ENCODE measurements around the gene ZNF219.

Gene ZNF219

DNA sequence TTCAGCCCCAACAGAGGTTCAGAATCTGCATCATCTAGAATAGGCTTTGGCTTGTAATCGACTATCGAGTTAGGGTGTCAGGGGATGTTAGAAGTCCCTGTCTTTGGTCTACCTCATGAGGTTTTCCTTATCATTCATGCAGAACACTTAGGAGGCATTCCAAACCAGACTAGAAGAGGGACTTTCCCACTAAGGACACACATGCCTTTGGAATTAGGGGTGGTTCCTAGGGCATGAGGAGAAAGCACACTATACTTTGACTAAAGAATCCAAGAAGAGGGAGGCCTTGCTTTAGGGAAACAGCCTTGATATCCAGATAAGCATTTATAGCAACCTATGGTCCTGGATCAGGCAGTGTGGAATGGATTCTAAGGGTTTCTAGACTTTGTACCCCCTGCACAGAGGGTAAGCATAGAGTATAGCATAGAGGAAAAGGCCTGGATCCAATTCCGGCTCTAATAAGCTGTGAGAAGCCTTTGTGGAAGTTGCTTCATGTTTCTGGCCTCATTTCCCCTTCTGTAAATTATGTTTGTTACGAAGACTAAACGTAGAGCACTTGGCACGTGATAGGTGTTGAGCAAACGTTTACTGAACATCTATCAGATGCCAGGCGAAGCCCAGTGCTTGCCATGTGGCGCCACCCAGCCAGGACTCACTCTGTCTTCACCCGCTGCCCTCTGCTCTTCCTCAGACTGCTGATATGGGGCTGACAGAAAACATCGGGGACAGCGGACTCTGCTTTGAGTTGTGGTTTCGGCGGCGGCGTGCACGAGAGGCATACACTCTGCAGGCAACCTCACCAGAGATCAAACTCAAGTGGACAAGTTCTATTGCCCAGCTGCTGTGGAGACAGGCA lies 13.2 kb downstream of the ZNF219 start:
- no peak for DNase-seq (ENCODE audit: low read depth)

DNA sequence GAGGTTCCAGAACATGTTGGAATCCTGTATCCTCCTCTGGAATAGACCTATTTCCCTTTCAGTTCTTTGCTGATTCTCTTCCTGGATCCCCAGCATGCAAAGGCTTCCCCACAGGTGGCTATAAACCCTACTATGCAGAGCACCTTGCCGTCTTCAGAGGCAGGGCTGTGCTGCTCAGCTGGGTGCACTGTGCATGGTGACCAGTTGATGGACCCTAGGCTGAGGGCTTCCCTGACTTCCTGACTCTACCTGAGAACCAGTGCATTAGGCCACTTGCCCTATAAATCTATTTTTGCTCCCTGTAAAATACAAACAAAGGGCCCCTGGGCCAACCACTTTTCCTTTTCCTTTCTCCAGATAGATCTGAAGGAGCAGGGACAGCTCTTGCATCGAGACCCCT lies 14.1 kb downstream of the ZNF219 start:
- DNase-seq (ENCODE audit: low read depth) = no peak

DNA sequence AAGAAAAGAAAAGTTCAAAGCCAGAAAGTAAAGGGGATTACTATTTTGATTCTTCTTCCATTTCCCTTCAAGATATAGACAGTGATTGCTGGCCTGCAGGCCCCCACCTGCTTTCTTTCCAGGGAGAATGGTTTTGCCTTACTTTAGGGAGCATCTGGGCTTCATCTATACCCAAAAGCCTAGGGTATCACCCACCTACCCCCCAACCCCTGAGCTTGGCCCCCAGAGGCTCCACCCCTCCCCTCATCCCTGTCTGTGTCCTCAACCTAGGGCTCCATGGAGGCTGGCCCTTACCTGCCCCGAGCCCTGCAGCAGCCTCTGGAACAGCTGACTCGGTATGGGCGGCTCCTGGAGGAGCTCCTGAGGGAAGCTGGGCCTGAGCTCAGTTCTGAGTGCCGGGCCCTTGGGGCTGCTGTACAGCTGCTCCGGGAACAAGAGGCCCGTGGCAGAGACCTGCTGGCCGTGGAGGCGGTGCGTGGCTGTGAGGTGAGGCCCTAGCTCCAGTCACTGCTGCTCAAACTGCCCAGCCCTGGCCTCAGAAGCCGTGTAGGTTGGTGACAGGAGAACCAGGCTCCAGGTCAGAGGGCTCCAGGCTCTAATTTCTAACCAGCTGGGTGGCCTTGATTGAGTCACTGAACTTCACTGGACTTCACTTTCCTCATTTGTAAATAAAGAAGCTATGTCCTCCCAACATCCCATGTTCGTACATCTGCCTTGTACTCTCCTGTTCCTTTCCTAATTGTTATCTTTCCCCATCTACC lies 14.7 kb downstream of the ZNF219 start:
- DNase-seq (ENCODE audit: low read depth) = no peak

DNA sequence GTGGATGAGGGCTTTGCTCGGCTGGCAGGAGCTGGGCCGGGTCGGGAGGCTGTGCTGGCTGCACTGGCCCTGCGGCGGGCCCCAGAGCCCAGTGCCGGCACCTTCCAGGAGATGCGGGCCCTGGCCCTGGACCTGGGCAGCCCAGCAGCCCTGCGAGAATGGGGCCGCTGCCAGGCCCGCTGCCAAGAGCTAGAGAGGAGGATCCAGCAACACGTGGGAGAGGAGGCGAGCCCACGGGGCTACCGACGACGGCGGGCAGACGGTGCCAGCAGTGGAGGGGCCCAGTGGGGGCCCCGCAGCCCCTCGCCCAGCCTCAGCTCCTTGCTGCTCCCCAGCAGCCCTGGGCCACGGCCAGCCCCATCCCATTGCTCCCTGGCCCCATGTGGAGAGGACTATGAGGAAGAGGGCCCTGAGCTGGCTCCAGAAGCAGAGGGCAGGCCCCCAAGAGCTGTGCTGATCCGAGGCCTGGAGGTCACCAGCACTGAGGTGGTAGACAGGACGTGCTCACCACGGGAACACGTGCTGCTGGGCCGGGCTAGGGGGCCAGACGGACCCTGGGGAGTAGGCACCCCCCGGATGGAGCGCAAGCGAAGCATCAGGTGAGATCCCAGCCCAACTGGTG lies 16.8 kb downstream of the ZNF219 start:
- no peak for DNase-seq (ENCODE audit: low read depth)

DNA sequence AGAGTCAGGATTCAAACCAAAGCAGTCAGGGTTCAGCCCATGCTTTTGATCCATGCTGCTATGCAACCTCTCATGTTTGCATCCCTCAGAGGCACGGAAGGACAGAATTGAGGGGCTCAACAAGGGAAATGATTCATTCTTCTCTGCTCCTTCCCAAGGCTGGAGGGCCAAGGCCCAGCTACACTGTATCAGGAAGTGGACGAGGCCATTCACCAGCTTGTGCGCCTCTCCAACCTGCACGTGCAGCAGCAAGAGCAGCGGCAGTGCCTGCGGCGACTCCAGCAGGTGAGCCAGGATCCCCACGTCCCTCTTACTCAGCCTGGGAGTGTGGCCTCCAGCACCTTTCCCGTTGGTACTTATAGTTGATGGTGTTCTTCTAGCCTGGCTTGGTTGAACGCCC lies 19.7 kb downstream of the ZNF219 start:
- DNase-seq (ENCODE audit: low read depth) = no peak

DNA sequence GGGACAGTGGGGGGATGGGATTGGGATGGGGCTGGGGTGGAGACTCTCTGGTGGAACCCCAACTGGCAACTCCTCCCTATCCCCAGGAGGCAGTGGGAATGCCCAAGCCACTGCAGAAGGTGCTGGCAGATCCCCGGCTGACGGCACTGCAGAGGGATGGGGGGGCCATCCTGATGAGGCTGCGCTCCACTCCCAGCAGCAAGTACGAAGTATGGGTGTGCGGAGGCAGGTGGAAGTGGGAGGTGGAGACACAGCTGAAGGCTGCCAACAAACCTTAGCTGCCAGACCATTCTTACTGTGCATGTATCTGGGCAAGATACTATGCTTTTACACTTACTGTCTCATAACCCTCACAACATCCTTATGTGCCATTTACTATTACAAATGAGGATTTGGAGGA lies 20.2 kb downstream of the ZNF219 start:
- no peak for DNase-seq (ENCODE audit: low read depth)

DNA sequence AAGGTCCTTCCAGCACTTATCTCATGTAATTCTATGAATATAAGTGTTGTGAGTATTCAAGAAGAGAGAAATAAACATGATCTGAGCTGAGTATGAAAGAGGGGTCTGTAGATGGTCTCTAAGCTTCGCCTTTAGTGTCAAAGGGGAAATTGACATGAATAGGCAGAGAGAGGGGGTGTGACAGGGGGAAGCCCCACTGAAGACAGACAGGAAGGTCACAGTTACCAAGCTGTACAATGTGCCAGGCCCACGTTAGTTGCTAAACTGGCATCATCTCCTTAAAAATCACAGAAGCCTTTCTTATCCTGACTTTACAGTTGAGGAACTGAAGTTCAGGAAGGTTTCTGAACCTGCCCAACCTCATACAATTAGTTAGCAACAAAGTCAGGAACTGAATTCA lies 20.8 kb downstream of the ZNF219 start:
- no peak for DNase-seq (ENCODE audit: low read depth)

DNA sequence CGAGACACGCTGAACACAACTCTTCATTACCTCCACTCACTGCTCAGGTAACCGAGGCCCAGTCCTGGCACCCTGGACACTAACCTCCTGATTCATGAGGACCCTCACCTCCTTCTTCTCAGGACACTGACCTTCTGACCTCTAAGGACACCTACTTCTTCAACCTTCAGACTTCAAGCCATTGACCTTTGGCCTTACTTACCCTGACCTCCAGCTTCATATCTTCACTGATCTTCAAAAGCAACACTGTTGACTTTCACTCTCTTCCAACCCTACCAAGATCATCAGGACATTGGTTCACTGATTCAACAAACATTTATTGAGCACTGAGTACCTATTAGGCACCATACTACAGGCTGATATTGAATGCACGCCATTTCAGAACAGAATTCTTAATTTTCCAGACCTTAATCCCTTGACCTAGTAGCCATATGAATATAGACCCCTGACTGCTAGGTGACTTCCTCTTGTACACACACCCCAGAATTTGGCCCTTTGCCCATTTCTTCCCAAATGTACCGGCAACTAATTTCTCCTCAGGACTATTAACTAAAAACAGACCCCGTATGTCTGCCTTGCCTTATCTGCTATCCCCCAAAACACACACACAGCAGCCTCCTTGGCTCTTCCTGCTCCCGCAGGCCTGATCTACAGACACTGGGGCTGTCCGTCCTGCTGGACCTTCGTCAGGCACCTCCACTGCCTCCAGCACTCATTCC lies 22.6 kb downstream of the ZNF219 start:
- no peak for DNase-seq (ENCODE audit: low read depth)

DNA sequence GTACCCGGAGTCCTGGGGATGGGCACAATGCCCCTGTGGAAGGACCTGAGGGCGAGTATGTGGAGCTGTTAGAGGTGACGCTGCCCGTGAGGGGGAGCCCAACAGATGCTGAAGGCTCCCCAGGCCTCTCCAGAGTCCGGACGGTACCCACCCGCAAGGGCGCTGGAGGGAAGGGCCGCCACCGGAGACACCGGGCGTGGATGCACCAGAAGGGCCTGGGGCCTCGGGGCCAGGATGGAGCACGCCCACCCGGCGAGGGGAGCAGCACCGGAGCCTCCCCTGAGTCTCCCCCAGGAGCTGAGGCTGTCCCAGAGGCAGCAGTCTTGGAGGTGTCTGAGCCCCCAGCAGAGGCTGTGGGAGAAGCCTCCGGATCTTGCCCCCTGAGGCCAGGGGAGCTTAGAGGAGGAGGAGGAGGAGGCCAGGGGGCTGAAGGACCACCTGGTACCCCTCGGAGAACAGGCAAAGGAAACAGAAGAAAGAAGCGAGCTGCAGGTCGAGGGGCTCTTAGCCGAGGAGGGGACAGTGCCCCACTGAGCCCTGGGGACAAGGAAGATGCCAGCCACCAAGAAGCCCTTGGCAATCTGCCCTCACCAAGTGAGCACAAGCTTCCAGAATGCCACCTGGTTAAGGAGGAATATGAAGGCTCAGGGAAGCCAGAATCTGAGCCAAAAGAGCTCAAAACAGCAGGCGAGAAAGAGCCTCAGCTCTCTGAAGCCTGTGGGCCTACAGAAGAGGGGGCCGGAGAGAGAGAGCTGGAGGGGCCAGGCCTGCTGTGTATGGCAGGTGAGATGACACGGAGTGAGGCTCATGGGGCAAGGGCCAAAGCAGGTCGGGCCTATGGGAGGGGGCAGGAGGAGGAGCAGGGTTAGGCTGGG lies 23.8 kb downstream of the ZNF219 start:
- no peak for DNase-seq (ENCODE audit: low read depth)

DNA sequence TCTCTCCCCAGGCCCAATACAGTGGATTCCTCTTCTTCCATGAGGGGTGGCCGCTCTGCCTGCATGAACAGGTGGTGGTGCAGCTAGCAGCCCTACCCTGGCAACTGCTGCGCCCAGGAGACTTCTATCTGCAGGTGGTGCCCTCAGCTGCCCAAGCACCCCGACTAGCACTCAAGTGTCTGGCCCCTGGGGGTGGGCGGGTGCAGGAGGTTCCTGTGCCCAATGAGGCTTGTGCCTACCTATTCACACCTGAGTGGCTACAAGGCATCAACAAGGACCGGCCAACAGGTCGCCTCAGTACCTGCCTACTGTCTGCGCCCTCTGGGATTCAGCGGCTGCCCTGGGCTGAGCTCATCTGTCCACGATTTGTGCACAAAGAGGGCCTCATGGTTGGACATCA lies 24.5 kb downstream of the ZNF219 start:
- no peak for DNase-seq (ENCODE audit: low read depth)

DNA sequence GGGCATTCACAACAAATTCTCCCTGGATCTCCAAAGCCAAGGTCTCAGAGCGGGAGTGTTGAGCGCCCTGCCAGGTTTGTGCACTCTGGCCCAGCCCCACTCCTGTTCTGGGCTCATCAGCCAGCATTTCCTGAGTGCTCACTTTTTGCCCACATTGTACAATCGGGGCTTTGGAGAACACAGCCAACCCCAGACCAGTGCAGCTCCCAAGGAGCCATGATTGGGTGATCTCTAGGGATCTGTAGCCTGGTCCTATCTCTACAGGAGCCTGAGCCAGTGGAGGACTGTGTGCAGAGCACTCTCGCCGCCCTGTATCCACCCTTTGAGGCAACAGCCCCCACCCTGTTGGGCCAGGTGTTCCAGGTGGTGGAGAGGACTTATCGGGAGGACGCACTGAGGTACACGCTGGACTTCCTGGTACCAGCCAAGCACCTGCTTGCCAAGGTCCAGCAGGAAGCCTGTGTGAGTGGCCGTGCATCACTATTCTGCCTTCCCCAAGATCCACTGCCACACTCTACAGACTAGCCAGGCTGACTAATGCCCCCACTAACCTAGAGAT lies 25.6 kb downstream of the ZNF219 start:
- DNase-seq (ENCODE audit: low read depth) = no peak

DNA sequence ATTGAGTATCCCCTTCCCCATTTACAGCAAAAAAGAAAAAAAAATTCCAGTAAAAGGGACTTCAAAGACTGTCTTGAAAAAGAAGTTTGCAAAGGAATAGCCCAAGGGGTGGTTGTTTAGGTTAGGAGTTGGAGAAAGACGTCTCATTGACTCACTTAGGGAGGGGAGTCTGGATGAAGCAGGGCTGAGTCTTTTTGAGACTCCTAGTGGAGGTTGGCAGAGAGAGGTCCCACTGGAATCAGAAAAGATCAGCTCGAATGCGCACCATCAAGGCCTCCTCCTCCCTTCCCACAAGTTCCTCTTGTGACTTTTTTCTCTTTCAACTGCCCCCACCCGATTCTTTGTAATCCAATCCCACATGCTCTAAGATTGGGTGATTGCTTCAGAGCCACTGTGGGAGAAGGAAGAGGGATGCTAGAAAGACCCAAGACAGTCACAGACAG lies 26.4 kb downstream of the ZNF219 start:
- no peak for DNase-seq (ENCODE audit: low read depth)

DNA sequence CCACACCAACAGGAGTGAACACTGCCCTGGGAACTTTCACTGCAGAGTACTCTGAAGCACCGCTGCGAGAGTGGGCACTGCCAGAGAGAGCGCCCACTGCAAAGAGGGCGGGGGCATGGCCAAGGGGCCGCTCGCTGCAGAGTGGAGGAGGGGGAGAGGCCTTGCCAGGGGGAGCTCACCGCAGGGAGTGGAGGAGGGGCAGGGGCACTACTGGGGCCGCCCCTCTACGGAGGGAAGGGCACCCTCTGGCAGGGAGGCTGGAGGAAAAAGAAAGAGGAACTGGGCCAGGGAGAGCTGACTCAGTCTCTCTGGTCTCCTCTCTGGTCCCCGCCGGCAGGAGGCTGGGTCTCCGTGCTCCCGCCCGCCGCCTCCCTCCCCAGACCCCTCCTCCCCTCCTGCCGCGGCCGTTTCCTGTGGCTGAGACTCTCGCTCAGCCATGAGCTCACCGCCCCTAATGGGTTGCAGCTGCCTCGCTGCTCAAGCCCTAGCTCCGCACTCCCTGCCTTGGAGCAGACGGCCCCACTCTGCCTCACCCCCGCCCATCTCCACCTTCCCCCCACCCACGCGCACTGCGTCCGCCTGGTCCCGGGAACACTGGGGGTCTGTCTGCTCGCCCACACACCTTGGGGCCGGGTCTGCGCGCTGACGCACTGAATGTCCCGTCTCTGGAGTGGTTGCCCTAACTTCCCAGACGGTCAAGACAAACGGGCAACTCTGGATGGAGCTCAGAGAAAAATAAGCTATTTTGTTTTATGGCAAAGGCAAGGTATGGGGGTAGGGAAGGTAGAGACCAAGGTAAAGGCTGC lies 27.0 kb downstream of the ZNF219 start:
- DNase-seq (ENCODE audit: low read depth) = no peak

DNA sequence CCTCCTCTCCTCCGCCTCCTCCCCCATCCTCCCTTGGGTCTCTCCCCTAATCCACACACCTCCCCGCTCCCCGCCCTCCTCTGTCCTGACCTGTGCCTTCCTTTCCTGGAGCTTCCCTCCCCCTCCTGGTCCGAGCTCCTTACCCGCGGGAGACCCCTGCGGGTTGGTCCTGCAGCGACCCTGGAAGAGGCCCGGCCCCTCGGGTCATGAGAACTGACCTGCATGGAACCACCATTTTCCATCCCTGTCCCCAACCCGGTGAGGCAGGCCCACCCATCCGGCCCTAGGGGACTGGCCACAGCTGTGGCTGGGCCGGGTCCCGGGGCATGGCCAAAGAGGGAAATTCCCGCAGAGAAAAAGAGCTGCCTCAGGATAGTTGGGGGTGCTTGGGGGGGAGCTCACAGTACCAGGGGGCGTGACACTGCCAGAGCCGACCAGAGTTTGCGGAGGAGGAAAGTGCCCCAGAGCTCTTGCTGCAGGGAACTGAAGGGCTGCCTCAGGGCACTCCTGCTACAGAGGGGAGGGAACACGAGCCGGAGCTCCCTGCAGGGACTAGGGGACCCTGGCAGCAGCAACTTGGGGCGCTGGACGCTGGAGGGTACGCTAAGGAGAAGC lies 27.7 kb downstream of the ZNF219 start:
- no peak for DNase-seq (ENCODE audit: low read depth)

DNA sequence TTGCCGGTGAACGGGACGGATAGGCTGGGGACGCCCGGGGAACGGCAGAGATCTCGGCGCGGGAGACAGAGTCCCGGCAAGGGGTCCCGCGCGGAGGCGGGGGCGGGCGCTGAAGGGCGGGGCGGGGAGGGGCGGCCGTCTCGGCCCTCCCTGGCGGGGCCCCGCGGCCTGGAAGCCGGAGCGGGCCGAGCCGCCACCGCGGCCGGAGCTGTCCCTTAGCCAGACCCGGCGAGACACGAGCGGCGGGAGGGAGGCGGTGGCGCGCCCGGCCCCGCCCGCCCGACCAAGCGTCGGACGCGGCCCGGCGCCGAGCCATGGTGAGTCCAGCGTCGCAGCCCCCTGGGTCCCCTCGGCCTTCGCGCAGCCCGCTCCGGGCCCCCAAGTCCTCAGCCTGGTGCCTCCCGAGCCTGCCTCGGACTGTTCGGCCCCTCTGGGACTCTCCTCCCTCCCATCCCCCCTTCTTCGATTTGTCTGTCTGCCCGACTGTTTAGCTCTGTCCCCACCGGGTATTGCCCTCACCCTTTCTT lies 28.3 kb downstream of the ZNF219 start, which contains the start of gene ARHGEF40:
Gene ARHGEF40, plus strand, starts transcription at position 222 of the 527 bp plus-strand sequence. Its CDS starts 93 bp downstream, at position 315.
- no peak for DNase-seq (ENCODE audit: low read depth)

DNA sequence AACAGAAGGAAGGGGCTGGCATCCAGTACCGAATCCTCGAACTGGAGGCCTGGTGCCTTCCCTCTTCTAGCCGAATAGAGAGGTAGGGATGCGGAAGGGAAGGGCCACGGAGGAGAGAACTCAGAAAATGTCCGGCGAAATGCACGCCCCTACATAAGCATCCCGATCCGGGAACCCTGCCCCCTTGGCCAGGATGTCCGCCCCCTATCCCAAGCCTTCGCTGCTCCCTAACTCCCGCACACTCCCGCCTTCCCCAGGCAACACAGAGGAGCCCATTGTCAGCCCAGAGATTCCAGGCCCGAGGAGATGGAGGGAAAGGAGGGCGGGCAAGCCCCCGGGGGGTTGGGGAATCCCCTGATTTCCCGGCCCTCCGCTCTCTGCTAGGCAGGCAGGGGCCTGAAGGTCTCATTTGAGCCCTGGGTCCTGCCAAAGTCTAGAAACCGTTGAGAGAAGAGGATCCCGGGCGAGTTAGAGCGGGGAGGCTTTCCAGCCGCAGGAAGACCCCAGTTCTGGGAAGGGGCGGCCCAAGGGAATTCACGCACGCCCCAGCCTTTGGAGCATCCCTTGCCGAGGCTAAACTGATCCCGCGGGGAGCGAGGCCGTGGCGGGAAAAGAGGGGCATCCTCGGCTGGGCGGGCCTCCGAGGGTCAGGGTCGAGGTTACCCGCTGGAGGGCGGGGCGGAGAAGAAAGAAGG lies 28.9 kb downstream of the ZNF219 start:
- no peak for DNase-seq (ENCODE audit: low read depth)

DNA sequence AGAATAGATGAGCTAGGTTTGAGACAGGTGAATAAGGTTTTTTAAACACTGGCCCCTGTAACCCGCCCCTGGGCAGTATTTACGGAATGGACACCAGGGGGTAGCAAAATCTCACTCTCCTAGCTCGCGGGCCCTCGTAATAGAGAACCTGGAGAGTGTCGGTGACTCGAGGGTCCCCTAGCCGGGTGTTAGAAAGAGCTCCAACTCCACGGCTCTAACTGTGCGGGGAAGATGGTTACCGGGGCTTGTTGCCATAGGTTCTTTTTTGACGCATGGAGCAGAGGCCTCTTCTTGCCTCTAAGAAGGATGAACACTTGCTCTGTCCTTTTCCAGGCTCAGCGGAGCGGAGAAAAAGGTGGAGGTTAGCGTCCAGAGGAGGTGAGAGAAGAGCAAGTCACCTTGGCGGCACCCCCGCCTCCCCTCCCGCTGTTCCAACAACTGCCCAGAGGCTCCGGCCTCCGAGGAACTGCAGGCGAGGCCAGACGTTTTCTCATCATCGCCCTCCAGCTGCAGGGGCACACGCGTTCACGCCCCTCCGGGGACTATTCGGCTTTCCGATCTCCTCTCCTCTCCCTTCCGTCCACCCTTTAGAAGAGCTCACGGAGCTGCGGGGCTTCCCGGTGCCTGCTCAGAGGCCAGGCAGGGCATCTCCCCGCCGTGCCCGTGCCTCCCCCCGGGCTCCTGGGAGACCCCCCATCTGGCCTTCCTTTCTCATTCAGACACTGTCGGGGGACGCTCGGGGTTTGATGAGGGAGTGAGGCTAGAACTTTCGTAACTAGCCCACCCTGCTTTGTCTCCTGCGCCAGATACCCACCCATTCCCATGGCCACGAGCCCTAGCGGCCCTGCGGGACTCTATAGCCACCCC lies 29.7 kb downstream of the ZNF219 start:
- no peak for DNase-seq (ENCODE audit: low read depth)
